Nucleus accumbens (tissue), 56 donors: Measurements from ENCODE around the gene A1BG.
"Not testable (repeated sequence)": the region's sequence is repeated elsewhere in the genome, so short reads cannot be mapped to it uniquely, and the experiment has no call there.

Experiments
- DNase-seq, 56 donors: peaks; one replicate each; lab custom pipeline; 2025; lab: John Stamatoyannopoulos, UW

Gene A1BG

DNA sequence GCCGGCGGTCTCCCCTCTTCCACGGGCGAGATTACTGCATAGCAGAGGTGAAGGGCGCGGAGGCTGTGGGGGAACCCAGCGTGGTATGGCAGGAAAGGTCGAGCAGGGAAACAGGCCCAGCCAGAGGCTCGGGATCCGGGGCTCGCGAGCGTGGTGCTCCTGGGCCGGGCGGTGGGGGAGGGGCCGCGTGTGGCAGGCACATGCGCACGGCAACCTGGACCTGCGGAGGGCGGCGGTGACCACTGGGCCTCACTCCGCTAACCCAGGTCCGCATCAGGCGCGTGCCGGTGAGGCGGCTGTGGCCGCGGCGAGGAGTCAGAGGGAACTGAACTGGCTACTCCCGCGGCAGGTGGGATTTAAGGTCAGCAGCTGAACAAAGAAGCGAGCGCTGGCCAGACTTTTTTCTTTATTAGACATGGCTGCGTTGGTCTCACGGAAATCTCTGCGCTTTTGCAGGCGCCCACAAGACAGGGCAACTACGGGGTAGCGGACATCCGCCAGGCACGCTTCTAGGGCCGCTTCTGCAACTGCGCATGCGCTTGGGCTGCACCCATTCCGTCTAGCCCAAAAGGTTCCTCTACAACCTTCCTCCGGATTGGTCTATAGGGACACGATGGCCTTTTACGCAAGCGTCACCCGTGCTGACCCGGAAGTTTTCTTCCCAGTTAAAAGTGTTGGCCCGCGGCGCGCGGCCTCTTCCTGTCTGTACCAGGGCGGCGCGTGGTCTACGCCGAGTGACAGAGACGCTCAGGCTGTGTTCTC lies 33.5 kb upstream of the A1BG start, which contains the start of gene RPS5:
Gene RPS5, plus strand, starts transcription at position 694 of the 762 bp plus-strand sequence. CDS start 869 bp downstream, outside the sequence.
- peak; percentile 75 to 98 (median 94) for DNase-seq

DNA sequence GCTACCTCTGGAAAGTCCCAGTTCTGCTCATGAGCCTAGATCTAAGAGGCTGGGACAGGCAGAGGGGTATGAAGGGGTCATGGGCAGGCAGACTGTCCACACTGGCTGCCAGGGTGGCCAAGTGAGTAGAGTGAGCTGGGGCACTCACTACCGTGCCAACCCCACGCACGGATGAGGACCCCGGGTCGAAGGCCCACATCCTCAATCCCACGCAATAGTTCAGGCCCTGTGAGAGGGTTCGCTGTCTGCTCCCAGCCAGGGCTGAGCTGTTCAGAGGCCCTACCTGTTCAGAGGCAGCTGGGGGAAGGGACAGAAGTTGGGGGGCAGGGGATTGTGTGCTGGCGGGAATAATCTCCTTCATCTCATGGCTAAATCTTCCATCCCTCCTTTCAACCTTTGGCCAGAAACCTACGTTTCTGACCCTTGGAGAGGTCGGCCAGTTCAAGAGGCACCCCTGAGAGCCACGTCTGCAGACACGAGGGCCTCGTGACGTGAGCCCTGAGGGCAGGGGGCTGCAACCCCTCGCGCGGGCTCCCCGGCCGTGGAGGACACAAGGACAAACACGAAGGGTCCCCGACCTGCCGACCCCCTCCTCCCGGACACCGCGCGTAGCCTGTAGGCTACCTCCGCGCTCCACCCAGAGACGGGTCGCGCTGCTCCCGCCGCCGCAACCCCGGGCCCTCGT lies 32.7 kb upstream of the A1BG start:
- peak in 2 of 56 donors; percentile 21 to 43 for DNase-seq

DNA sequence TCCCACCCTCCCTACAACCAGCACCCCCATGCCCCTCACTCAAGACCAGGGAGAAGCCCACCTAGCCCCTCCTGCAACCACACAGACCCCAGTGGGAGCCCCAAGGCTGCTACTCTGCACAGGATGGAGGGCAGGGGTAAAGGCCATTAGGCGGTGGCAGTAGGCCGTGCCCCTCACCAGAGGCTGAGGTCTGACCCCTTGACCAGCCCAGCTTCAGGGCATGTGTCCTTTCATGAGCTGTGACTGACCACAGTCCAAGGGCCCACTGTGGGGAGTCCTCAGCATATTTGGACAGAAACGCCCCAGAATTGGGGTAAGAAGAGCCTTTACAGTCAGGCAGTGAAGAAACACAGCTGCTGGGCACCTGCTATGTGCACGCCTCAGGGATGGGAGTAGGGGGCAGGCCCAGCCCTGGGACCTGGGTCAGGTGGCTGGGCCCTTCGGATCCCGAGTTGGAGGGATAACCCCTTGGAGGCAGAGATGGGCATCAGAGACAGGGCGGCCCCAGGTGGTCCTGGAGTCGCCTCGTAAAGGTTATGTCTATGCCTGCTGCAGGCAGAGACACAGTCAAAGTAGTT lies 32.1 kb upstream of the A1BG start:
- DNase-seq = no peak

- no peak for DNase-seq
Observed at GRCh38 chr19:58382997-58383603, 29.8 kb upstream of the A1BG start.

DNA sequence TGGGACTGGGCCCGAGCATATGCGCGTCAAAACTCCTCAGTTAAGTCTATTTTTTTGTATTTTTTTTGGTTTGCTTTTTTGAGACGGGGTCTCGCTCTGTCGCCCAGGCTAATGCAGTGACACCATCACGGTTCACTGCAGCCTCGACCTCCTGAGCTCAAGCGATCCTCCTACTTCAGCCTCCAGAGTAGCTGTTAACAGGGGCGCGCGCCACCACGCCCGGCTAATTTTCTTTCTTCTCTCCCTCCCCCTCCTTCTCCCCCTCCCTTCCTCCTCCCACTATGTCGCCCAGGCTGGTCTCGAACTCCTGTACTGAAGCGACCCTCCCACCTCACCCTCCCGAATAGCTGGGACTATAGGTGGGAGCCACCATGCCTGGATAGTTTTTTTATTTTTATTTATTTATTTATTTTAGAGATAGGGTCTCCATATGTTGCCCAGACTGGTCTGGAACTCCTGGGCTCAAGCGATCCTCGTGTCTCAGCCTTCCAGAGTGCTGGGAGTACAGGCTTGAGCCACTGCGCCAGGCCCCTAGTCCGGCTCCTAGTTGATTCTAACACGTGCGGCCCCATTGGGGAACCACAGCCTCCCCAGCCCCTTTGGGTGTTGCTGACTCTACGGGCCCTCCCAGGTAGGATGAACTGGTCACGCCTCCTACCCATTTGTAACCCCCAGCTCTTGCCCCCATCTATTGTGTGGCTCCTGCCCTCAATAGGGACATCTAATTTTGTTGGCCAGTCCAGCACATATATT lies 28.3 kb upstream of the A1BG start:
- no peak for DNase-seq

DNA sequence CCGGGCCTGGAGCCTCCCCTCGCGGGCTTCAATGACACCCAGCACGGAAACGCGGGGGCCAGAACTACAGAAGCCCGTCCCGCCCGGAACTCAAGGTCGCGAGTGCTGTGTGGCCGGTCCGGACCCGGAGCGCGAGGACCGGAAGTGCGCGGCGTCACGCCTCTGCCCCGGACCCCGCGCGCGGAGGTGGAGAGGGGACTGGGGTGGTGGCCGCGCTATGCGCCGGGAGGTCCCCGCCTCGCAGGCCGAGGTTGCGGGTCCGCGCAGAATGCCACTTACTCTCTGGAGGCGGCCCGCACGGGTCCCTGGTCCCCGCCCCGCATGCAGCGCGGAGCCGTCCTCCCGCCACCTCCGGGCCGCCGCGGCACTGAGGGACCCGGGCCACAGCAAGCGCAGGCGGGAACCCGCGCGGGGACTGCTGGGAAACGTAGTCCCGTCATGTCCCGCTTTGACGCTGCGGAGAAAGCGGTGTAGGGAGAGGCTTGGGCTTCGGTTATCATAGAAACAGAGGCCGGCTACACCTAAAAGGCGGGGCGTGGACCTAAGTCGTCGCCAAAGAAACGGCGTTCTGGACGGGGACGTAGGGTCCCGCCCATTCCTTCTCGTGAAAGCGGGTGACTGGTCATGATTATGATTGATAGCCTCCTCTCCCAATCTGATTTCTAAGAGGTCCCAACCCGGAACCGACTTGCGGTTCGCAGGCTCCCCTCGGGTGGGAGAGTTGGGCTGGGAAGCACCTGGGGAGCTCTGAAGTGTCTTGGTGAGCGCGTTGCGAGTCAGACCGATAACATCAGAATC lies 27.6 kb upstream of the A1BG start, which contains the start of gene ZNF837:
Gene ZNF837, minus strand, starts transcription at position 369 of the 798 bp plus-strand sequence. CDS start 11,698 bp downstream, outside the sequence.
- peak; percentile 86 to 99 (median 97) for DNase-seq

DNA sequence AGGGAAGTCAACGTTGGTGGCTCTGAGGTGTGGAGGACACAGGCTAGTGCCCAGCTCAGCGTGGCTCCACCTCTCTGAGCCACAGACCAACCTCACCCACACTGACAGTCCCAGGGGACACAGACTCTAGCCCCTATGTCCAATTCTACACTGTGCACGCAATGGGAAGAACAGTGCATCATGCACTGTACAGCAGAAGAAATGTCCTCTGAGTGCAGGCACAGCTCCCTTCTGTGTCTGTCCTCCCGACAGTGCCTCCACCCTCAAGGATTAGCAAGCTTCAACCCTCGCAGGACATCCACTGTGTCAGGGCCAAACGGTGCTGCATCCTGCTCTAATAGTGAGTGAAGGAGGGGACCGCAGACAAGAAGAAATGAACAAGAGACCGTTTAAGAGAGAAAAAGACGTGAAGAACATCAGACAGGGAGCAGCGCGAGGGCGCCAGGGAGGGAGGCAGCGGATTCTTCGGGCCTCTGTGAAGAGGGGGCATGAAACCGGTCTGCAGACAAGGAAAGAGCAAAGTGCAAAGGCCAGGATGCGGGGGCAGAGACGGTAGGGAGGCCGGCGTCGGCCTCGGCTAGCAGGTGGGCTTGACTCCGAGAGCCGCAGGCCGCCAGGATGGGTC lies 26.9 kb upstream of the A1BG start:
- DNase-seq = peak in 2 of 56 donors; percentile 64 to 82

- no peak for DNase-seq
Observed at GRCh38 chr19:58379246-58379645, 26.0 kb upstream of the A1BG start.

GRCh38 chr19:58376724-58377123 lies 23.4 kb upstream of the A1BG start:
- DNase-seq = not testable (repeated sequence)

DNA sequence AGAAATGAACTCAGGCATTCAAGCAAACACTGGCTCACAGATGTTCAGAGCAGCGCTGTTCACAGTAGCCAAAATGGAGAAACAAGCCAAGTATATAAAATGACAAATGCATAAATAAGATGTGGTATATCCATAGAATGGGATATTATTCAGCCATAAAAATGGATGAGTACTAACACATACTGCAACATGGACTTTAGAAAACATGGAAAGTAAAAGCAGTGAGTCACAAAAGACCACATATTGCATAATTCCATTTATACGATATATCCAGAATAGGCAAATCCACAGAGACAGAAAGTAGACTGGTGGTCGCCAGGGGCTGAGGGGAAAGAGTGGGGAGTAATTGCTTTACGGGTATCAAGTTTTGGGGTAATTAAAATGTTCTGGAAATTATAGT lies 20.9 kb upstream of the A1BG start:
- no peak for DNase-seq

DNA sequence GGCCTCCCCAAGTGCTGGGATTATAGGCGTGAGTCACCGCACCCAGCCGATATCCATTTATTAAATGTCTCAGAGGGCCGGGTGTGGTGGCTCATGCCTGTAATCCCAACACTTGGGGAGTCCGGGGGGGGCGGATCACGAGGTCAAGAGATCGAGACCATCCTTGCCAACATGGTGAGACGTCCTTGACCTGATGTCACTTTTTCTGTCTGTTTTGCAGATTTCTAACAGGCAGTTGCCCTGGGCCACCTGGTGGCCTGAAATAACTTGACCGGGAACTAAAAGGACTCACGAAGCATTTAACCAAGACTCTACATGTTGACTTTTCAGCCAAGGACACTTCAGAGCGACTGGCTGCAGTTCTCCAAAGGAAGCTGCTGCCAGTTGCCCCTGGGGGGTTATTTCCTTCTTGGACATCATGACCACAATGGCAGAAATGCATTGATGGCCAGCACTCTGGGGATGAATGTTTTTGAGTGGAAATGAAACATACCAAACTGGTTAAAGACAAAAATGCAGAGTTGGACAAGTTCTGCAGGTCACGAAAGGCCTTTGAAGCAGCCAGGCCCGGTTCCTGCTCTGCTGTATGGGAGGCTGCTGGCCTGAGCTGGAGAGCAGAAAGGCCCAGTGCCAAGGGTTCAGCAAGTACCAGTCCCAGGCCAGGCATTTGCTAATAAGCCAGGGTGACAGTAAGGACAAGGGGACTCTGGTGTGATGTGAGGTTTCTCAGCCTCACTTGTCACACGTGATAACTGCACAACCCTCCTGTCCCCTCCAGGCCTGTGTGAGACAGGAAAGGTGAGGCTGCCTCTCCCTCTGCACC lies 19.2 kb upstream of the A1BG start:
- DNase-seq = peak in 2 of 56 donors; percentile 8 to 14

- no peak for DNase-seq
Observed at GRCh38 chr19:58368561-58369360, 15.5 kb upstream of the A1BG start.

DNA sequence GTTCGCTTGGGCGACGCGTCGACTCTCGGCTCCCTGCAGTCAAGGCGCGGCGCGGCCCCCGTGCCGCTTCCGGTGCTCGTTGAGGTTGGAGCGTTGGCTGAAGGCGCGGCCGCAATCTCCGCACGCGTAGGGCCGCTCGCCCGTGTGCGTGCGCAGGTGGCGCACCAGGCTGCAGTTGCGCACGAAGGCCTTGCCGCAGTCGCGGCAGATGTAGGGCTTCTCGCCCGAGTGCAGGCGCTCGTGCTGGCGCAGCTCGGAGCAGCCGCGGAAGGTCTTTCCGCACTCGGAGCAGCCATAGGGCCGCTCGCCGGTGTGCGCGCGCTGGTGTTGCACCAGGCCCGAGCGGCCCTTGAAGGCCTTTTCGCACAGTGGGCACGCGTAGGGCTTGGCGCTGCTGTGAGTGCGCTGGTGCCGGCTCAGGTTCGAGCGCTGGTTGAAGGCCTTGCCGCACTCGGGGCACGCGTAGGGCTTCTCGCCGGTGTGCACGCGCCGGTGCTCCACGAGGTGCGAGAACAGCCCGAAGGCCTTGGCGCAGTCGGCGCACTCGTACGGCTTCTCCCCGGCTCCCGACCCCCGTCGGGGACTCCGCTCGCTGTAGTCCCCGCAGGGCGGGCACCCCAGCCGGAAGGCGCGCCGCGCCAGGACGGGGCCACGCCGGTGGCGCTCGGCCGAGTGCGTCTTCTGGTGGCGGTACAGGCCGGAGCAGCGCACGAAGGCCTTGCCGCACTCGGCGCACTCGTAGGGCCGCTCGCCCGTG lies 14.6 kb upstream of the A1BG start:
- no peak for DNase-seq

DNA sequence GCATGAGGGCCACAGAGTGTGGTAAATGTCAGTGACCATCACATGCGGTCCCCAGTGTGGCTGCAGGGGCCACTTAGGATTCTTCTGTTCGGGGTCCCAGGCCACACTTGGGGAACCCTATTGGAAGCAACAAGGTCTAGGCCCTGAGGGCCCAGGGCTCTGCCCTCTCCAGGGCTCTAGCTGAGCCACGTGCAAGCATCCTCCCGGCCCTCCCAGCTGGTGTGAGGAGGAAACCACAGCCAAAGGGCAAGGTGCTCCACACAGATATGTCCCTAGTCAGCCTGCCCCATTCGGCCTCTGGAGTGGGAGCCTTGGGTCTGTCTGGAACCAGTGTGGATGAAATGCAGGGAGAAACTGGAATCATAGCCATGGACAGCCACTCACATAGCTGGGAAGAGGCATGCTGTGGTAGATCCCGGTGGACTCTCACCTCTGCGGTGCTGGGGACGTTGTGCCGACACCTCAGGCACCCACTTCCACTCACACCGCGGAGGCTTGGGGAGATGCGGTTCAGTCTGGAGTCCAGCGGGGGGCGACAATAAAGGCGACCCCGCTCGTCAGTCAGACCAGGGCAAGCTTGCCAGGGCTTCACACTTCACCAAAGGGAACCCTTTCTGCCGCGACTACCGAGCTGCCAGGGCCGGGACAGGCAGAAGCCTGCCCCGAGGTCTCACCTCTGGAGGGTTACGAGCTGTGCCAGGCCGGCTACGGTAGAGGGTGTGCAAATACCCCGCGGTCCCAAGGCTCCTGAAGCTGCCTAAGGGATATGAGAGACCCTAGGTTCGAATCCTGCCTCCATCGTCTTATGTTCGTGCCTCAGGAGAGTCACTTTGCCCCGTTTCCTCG lies 13.5 kb upstream of the A1BG start:
- DNase-seq = no peak

DNA sequence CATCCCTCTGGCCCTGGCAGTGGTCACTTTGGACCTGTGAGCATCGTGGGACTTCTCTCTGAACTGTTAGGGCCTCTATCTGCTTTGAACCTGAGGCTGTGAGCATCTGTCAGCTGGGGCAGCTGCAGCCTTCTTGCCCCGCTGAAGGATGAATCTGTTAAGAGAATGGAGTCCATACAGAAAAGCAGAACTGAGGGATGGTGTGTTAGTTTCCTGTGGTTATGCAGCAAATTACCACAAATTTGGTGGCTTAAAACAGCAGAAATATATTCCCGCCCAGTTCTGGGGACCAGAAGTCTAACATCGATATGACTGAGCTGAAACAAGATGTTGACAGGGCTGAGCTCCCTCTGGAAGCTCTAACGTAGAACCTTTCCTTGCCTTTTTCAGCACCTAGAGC lies 10.9 kb upstream of the A1BG start:
- no peak for DNase-seq
